HG03139 (cell line): Measurements from ENCODE around the gene NAP1L1.

Source experiments
- ATAC-seq: cut with Tn5 transposase; IDR thresholded peaks from one replicate; pipeline ENCODE4 v1.9.1; 2021; ENCODE audit not compliant: unreplicated experiment

NAP1L1 gene

DNA sequence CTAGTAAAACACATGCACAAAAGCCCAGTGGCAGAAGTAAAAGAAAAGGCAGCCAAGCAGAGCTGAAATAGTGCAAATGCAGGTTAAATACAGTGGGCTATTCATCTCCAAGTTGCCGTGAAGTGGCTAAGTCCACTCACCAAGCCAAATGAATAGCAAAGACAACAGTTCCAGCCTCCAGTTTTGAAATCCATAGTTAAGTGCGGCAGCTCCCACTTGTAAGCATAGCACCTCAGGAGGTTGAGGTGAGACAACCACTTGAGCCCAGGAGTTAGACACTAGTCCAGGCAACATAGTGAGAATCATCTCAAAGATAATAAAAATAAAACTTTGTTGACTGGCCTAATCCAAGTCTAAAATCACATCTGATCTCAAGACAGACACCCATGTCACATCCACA is 43.1 kb downstream of the NAP1L1 start:
- no peak for ATAC-seq

DNA sequence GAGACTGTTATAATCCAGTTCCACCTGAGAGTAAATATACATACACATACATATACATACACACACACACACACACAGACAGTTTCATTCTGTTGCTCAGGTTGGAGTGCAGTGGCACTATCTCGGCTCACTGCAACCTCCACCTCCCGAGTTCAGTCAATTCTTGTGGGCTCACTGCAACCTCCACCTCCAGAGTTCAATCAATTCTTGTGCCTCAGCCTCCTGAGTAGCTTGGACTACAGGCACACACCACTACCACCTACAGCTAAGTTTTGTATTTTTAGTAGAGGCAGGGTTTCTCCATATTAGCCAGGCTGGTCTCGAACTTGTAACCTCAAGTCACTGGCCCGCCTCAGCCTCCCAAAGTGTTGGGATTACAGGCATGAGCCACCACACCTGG is 44.0 kb downstream of the NAP1L1 start:
- no peak for ATAC-seq

DNA sequence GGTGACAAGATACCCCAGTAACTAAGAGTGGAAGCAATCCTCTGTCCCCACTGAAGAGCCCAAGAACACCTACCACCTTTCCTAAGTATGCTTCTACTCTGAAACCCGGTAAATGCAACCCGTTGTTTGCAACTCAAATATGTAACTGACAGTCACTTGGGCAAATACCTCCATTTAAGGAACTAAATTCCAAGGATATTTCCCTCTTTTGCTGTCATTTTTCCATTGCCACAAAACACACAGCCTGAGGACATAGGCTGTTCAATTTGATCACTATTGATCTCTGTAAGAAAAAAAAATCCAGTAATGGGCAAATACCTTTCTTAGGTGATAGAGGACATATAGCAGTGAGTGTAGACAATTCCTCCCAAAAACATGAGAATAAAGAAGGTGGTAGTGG is 46.3 kb downstream of the NAP1L1 start:
- ATAC-seq = no peak

DNA sequence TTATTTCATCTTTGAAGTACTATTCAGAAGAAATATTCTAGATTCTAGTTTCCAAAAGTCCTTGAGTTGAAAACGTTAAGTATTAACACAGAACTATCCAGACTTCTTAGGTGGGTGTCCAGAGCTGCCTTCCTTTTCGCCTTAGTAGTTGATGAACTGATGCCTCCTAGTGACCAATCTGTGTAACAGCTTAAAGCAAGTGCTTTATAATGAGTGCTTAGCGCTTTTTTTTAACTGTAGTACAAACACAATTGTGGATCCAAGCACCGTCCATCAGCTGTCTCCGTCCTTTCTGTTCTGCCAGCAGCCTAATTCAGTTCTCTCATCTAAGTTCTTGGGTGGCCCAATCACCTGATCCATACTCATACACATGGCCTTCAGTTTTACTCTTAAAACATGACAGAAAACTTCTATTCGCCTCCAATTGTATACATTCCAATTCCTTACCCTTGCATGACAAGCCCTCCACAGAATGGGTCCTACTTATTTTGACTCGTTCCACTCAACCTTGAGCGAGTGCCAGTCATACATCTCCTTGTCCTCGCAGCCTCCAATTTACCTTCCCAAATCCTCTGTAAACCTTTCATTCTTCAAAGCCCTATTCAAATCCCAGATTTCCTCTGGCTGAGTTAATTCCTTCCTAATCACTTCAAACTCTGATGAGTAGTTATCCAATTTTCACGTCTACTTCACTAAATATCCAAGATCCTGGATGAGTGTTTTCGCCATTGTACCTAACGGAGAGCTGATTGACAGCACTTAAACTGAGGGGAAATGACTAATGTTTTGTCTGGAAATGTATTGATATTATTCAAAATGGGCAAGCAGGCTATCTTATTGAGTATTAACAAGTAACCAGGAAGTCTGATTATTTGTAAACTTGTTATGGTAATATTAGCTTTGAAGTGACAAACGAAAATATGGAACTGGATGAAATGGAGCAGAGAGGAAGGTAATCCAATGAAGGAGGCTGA is 47.1 kb downstream of the NAP1L1 start:
- ATAC-seq = peak; percentile 55

DNA sequence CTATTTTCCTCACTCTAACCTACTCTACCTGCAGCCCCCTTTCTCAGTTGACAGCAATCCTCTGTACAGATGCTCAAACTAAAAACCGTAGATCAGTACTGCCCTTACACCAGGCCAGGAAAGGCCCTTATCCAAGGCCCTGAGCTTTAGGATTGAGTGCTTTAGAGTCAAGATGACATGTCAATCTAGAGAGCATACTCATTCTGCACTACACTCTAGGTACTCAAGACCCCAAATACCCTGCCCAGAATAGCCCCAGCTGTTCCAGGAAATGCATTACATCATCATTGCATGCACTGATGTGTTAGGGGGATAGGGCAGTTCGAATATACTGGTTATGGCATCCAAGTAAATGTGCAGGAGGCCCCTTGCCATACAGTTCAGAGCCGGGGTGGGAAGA is 49.4 kb downstream of the NAP1L1 start:
- no peak for ATAC-seq

DNA sequence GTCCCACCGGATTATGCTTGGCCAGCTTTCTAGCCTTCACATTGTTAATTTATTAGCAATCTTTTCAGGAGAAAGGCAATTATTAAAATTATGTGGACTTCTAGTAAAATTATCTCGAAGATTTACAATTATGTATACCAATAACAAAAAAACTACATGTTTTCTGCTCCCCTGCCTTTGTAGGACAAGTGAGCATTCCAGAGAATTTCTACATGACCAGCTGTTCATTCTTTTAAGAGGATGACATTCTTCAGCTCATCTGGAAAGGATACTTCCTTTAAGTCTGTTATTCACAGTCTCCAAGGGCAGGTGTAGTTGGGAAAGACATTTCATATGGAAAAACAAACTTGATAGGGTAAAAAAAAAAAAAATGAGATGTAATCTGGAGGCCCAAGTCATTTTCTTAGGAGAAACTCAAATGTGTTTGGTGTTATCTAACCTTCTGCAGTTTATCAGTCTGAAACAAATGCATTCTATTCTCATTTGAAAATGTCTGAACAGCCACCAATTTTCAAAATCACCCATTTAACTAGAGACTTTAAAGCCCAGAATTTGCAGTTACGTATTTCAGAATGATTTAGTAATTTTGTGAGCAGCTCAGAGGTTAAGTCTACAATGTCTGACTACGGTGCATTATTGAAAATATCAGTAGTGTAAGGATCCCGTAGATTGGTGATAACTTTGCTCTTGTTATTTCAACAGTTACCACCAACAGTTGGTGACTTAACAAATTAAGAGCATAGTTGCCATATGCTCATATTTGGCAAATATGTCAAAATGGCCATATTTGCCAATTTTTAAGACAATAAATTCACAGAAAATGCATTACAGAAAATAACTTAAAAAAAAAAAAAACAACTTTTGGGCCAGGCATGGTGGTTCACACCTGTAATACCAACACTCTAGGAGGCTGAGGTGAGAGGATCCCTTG is 51.1 kb downstream of the NAP1L1 start:
- no peak for ATAC-seq

DNA sequence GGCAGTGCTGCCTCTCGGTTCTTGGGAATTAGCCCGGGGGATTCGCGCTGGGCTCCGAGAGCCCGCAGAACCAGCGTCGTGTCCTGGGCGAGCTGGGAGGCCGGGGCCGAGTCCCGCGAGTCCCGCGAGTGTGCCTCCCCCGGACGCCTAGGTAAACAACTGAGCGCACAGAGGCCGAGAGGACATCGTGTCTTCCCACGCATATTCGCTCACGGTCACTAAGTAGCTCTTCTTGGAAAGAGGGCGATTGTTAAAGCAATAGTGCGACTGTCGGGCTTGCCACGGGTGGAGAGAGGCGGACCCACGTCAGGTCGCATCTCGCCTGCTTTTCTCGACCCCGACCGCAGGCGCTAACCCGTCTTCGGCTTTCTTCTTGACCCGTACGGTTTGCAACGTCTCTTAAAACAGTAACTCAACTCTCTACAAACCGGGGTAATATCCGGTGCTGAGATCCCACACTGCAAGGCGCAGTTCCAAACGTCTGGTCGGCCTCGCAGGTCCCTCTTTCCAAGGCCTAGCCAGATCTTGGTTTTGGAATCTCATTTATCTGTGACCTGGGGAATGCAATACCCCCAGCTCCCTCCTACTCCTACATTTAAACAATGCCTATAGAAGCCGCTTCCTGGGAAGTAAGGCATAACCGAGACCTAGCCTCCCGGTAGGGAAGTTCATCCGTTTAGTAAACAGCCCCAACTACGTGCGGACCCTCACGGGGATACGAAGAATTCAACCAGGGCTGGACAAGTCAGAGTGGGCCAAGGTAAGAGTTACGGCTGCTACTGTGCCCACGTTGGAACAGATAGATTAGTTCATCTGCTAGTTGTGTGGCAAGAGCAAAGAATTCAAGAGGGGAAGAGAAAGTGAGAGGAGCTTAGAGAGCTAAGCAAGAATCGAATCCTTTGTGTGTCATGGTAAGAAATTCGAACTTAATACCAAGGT is 52.2 kb downstream of the NAP1L1 start:
- ATAC-seq = peak; percentile 12

DNA sequence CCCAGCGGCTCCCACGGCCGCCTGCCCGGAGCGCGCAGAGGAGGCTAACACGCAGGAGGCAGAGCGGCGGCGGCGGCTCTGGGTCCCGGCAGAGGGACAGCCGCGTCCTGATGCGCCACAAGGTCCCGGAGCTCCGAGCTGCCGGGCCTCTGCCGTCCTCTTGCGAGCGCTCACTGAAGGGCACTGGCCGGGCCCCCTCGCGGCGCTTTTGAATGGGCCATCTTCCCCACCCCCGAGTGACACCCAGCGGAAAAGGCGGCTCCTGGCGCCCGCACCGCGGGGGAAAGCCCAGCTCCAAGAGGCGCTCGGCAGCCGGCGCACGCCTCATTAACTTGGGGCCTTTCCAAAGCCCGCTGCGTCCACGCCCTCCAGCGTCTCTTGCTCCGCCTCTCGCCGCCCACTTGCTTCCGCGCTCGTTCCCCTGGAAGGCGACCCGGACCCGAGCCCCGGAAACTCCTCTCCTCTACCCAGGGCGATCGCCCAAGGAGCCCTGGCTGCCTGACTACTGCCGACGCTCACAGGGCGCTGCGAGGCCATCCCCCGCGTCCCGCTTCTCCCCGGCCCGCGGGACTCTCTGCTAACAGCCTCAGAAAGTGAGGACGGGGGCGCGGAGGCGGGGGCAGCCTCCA is 53.0 kb downstream of the NAP1L1 start, which contains the start of gene PHLDA1:
Gene PHLDA1, minus strand, starts transcription at position 363 of the 629 bp plus-strand sequence.
- peak; percentile 78 for ATAC-seq

DNA sequence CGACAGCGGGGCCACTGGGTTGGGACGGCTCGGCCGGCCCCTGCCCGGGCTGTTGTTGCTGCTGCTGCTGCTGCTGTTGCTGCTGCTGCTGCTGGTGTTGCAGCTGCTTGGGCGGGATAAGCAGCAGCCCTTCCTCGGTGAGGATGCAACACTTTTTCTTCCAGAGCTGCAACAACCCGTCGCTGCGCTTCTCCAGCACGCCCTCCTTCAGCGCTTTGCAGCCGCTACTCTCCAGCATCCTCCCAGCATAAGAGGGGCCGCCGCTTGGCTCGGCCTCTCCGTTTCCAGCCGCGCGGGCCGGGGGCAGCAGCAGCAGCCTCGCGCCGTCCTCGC is 53.4 kb downstream of the NAP1L1 start:
- ATAC-seq = no peak

DNA sequence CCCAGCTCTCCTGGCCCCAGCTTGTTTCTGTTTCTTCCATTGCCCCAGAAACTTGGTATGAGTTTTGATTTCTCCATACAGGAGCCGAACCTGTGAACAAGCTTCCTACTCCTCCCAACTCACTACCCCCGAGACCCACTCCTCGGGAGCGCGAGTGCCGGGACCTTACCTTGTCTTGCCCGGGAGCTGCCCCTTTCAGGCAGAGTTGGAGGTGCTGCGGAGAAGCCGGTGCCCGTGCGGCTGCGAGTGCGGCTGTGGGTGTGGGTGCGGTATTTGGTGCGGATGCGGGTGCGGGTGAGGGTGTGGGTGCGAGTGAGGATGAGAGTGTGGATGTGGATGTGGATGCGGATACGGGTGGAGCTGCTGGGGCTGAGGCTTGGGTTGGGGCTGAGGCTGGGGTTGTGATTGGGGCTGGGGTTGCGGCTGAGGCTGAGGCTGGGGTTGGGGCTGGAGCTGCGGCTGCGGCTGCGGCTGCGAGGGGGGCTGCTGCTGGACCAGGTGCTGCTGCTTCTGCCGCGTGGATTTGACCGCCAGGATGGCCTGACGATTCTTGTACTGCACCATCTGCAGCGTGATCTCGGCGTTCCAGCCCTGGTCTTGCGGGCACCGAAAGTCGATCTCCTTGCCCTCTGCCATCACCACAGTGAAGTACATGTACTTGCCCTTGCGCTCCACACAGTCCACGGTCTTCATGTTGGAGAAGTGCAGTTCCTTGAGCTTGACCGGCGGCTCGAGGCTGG is 54.0 kb downstream of the NAP1L1 start:
- ATAC-seq = peak; percentile 8

DNA sequence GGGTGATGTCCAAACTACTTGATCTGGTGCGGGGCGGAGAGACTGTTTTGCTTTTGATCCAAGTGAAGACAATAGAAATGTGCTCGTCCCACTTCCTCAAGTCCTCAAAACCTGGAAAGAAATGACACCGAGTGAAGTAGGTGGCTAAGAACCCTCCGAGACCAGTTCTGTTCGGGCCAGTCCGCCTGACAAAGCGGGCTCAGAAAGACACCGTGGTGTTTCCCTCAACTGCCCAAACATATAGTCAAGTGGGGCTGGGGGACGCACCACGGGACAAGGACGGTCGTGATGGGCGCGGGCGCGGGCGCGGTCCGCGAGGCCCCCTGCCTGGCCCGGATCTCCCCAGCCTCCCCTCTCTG is 54.5 kb downstream of the NAP1L1 start:
- ATAC-seq = no peak

DNA sequence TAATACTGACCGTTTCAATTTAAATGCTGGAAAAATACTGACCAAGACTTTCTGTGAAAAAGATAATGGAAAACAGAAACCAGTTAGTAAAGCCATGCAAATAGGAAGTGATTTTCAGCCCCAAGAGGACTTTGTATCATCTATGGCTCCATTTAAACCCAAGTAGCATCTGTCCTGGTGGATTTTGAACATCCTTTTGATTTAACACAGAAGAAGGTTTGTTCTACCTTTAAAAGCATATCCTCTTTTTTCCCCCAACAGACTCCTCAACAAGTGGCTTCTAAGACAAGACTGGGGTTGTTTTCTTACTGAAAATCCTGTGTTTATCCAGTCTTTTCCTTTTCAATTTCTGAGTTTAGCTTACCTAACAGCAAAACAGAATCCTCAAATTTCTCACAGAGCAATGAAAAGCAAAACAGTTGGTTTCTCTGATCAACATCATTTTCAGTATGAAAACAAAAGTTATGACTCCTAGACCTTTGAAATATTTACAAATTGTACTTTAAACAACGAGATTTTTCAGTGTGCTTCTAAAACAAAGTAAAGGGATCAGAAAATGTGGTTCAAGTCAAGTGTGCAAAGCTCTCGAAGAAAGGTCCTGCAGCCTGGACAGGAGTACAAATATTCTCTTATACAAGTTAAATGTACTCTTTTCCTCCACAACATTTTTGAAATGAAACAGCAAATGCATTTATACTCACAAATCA is 55.8 kb downstream of the NAP1L1 start:
- ATAC-seq = no peak

DNA sequence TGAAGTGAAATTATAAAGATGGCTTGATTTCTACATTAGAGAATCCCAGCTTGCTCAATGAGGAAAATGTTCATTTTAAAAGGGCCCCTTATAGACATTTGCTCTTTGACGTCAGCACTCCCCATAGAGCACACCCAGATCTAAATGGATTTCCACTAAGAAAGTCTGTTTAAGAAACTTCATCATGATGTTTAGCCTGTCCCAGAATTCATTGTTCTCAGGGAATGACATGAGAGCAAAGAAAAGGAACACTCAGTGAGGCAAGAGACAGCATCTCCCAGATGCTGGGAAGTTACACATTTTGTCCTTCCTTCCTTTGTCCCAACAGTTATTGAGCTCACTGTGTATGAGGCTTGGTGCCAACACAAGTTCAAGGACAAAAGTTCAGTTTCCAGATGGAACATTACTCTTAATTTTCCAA is 57.8 kb downstream of the NAP1L1 start:
- no peak for ATAC-seq

DNA sequence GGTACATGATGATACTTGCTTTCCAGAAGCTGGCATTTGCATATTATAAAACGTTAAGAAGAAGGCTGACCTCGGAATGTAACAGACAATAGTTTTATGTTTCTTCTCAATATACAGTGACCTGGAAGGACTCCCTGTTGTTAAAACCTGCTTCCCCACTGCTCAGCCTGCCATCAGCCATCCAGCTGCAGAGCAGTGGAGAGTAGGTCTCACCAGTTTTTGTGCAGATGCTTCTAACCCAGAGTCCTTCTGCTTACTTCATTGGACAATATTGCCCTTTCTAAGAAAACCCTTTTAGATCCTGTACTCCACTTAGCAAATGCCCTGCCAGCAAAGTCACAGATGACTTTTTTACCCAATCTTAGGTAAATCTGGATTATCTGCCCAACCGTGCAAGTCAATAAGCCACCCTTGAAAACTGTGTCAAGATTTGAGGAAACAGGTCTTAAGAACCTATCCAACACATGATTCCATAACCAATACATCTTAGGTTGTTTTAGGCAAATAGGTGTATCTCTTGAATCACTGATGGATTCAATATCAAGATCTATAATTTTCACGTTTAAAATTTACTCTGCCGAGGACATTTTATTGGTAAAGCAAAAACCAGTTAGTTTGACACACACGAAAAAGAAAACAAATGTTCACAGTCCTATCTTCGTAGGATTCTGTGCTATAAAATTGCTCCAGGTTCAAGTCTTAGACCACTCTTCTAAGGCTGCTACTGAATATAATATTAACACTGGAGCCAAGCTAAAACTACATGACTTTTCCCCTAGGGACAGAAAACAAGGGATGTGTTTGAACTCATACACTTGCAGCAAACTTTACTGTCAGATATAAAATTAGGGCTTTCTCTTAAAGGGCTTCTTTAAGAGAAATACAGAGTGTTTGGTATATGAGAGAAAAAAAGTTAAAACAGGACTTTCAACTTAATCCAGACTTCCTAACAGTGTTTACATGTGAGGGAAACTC is 58.6 kb downstream of the NAP1L1 start:
- no peak for ATAC-seq

DNA sequence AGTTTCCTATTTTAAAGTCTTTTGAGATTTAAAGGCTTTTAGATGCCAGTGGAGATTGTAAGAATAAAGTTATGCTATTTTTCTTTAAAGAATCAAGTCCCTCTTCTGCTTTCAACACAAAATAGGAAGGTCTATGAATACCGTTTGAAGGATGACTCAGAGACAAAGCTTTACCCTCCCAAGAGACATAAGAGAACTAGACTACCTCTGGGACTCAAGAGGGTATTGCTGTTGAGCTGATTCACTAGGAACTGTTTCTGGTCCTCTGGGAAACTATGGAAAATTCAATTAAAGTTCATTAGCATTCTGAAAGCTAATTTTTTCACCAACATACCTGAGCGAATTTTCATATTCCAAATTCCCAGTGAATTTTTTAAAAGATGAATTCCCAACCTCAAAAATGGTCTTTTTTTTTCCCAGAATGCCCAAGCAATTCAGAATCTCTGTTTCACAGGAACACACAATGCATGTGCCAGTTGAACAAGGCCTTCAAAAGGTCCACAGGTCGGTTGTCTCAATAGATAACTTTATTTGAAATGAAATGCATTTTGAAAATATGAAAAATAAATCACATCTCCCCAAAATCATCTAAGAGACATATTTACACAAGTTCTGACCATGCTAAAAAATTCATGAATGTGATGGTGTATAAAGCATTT is 59.4 kb downstream of the NAP1L1 start:
- no peak for ATAC-seq

DNA sequence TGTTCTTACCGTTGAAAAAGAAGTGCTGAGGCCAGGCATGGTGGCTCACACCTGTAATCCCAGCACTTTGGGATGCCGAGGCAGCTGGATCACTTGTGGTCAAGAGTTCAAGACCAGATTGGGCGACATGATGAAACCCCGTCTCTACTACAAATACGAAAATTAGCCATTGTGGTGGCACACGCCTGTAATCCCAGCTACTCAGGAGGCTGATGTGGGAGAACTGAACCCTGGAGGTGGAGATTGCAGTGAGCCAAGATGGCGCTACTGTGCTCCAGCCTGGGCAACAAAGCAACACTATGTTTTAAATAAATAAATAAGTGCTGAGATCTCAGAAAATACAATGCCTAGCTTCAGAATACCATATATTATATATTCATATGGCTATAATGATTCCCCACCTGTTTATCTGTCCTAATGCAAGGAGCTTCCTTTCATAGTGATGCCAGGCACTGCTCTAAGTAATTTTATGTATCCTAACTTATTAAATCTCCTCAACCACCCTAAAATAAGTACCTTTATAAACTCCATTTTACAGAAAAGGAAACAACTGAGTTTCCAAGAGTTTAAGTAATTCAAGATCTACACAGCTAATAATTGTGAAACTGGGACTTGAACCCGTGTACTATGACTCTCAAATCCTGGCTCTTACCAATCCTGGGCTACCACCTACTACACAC is 60.2 kb downstream of the NAP1L1 start:
- no peak for ATAC-seq
